ENCODE data around the gene C12orf43.

C12orf43 gene

DNA sequence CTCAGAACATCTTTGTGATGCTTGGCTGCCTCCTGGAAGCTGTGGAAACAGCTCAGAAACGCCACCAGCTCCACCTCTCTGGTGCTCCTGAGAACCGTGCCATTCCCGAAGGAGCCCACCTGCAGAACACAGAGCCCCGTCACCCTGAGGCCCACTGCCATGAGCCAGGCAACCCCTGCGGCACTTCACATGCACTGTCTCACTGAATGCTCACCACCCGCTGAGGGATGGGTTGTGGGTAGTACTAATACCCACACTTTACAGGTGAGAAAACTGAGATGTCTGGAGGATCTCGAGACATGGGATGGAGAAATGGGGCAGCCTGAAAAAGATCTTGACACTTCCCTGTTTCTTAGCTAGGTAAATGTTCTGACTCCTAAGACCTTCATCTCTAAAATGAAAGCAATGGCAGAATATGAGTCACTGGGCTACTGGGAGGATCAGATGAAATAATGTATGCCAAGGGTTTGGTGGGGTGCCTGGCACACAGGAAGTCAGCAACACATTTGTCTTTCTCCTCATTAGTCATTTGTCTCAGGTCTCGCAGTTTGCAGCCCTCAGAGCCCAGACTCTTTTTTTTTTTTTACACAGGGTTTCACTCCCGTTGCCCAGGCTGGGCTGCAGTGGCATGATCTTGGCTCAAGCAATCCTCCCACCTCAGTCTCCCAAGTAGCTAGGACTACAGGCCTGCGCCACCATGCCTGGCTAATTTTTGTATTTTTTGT lies 17.5 kb upstream of the C12orf43 start:
- TF ChIP-seq, protein P1, sequence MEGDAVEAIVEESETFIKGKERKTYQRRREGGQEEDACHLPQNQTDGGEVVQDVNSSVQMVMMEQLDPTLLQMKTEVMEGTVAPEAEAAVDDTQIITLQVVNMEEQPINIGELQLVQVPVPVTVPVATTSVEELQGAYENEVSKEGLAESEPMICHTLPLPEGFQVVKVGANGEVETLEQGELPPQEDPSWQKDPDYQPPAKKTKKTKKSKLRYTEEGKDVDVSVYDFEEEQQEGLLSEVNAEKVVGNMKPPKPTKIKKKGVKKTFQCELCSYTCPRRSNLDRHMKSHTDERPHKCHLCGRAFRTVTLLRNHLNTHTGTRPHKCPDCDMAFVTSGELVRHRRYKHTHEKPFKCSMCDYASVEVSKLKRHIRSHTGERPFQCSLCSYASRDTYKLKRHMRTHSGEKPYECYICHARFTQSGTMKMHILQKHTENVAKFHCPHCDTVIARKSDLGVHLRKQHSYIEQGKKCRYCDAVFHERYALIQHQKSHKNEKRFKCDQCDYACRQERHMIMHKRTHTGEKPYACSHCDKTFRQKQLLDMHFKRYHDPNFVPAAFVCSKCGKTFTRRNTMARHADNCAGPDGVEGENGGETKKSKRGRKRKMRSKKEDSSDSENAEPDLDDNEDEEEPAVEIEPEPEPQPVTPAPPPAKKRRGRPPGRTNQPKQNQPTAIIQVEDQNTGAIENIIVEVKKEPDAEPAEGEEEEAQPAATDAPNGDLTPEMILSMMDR (IDR thresholded peaks at IDR 0.05; ENCODE audit: unreplicated experiment in 3 of 3) = no peak
- peak overlapping the region in 1 of 3 experiments; percentile 22 for H3K27ac Mint-ChIP-seq
- H3K36me3 Mint-ChIP-seq (ENCODE audit: low read depth) = no peaks in the 10 kb centered on the region
- no peaks in the 10 kb centered on the region for H3K9me3 Mint-ChIP-seq
- H3K4me3 Mint-ChIP-seq = no peak overlapping the region
- peaks cover 8% of the 10 kb centered on the region for H3K4me1 Mint-ChIP-seq
- peaks cover 5% of the 10 kb centered on the region for H3K27me3 Mint-ChIP-seq (ENCODE audit: low read depth)

DNA sequence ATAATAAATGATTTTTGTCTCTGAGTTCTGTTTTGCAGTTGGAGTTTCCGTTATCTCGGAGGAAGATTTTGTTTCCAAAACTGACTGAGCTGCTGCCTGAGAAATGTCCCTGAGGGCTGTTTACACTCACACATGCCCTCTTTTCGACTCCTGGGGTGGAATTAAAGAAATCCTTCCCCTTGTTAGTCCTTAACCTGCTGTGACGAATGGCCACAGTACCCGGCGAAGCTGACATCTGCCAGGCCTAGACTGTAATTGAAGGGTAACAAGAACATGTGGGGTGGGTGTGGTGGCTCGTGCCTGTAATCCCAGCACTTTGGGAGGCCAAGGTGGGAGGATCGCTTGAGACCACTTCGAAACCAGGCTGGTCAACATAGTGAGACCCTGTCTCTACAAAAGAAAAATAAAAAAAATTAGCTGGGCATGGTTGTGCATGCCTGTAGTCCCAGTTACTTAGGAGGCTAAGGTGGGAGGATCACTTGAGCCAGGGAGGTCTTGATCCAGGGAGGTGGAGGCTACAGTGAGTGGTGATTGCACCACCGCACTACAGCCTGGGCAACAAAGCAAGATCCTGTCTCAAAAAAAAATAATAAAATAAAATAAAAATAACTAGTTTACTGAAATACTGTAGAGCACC lies 14.4 kb upstream of the C12orf43 start:
- H3K36me3 Mint-ChIP-seq (ENCODE audit: low read depth) = no peaks in the 10 kb centered on the region
- H3K27me3 Mint-ChIP-seq (ENCODE audit: low read depth) = peaks cover 9% of the 10 kb centered on the region
- H3K27ac Mint-ChIP-seq = no peak overlapping the region
- TF ChIP-seq, protein P1 (IDR thresholded peaks at IDR 0.05; ENCODE audit: unreplicated experiment in 3 of 3) = no peak
- peaks cover 8% of the 10 kb centered on the region for H3K4me1 Mint-ChIP-seq
- no peaks in the 10 kb centered on the region for H3K9me3 Mint-ChIP-seq
- H3K4me3 Mint-ChIP-seq = no peak overlapping the region

DNA sequence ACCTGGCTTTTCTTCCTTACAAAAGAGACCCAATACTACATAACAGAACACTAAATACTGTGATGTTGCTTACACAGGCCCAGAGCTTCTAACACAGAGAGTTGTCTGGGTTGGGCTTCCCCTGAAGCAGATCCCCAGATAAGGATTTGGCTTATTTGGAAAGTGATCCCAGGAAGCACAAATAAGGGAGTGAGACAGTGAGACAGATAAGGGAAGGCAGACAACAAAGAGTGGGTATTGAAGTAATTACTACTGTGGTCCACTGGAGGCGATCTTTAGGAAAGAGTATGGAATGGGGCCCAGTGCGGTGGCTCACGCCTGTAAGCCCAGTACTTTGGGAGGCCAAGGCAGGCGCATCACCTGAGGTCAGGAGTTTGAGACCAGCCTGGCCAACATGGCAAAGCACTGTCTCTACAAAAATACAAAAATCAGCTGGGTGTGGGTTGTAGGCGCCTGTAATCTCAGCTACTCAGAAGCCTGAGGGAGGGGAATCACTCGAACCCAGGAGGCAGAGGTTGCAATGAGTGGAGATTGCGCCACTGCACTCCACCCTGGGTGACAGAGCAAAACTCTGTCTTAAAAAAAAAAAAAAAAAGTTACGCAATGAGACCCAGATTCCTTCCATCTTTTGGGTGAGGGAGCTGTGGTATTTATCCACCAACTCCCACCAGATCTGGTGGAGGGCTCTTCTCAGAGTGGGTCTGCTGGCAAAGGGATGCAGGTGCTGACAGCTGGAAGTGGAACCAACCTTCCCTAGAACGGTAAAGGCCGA lies 10.2 kb upstream of the C12orf43 start:
- TF ChIP-seq, protein P1 (IDR thresholded peaks at IDR 0.05; ENCODE audit: unreplicated experiment in 3 of 3) = no peak
- Mint-ChIP-seq H3K4me1 (no peaks in the 10 kb centered on the region), H3K27me3 (ENCODE audit: low read depth) (peaks cover 8% of the 10 kb centered on the region), H3K4me3 (no peak overlapping the region), H3K27ac (no peak overlapping the region), H3K36me3 (ENCODE audit: low read depth) (no peaks in the 10 kb centered on the region), H3K9me3 (no peaks in the 10 kb centered on the region)

DNA sequence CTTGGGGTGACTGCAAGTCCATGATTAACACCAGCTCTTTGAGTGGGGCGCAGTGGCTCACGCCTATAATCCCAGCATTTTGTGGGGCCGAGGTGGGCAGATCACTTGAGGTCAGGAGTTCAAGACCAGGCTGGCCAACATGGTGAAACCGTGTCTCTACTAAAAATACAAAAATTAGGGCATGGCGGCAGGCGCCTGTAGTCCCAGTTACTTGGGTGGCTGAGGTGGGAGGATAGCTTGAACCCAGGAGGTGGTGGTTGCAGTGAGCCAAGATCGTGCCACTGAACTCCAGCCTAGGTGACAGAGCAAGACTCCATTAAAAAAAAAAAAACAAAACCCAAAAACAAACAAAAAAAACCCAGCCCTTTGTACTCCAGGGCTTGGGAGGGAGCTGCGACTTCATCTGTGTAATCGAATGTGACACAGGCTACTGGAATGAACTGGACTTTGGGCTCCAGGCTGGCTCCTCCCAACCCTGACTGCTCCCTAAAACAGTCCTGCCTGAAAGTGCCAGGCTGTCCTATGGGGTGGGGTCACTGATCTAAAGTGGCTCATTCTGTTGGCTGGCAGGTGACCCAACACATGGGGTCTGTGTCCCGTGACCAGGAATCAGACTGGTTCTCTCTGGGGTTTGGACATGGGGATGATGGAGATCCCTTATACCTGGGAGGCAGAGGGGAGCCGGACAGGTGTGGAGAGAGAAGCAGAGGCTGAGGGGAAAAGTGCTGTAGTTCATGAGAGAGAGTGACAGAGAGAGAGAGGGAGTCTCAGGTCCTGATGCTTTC lies 9.3 kb upstream of the C12orf43 start:
- no peaks in the 10 kb centered on the region for H3K9me3 Mint-ChIP-seq
- H3K36me3 Mint-ChIP-seq (ENCODE audit: low read depth) = no peaks in the 10 kb centered on the region
- TF ChIP-seq, protein P1 (IDR thresholded peaks at IDR 0.05; ENCODE audit: unreplicated experiment in 3 of 3) = no peak
- no peak overlapping the region for H3K4me3 Mint-ChIP-seq
- H3K27me3 Mint-ChIP-seq (ENCODE audit: low read depth) = peaks cover 4% of the 10 kb centered on the region
- no peak overlapping the region for H3K27ac Mint-ChIP-seq
- H3K4me1 Mint-ChIP-seq = no peaks in the 10 kb centered on the region

DNA sequence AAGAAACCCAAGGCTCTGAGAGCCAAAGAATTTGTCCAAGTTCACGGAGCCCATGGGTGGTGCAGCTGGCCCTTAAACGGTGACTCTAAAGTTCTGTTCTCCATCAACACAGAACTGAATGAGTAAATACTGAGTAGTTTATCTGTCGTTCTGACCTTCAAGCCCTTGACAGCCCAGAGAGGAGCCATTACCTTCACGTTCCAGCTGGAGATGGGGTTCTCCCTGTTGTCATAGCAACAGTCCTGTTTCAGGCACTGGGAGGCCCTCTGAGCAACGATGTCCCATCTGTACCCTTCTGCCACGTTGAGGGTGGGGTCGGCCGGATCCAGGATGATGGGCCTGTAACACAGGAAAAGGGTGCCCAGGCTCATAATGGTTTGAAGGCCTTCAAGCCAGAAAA lies 7.5 kb upstream of the C12orf43 start:
- Mint-ChIP-seq H3K4me3 (no peak overlapping the region), H3K27ac (no peak overlapping the region), H3K36me3 (ENCODE audit: low read depth) (no peaks in the 10 kb centered on the region), H3K27me3 (ENCODE audit: low read depth) (peaks cover 4% of the 10 kb centered on the region), H3K4me1 (no peaks in the 10 kb centered on the region), H3K9me3 (no peaks in the 10 kb centered on the region)
- TF ChIP-seq, protein P1 (IDR thresholded peaks at IDR 0.05; ENCODE audit: unreplicated experiment in 3 of 3) = no peak

All from nephron (organoid).